Natural killer cell (primary cell): ENCODE results near the gene ACAN. TPM values are rescaled to one million over a fixed set of nuclear protein-coding genes. Genes with fewer than 3 reads are reported as not detected.

Experiments used
- ATAC-seq, 3 donors: fragments of 150-1000 bp in 2 of 3; fragments of 200-7000 bp in 1 of 3; cut with Tn5 transposase; 1 replicate in 1 of 3; 2 replicates in 2 of 3; pipeline ENCODE4 v1.10.0; 2021; ENCODE audit warnings: mild to moderate bottlenecking in 2 of 3, moderate library complexity in 2 of 3
- DNase-seq, 2 donors: peaks; one replicate each; pipeline versions ENCODE4 v3.0.0 to v3.0.0-alpha.2; 2013 to 2021; ENCODE audit warnings: mixed read lengths in 1 of 2
- H3K27ac ChIP-seq: one replicate; pipeline ENCODE4 v1.5.1; 2013; ENCODE audit warnings: mild to moderate bottlenecking, low read length
- H3K27me3 ChIP-seq: one replicate; pipeline ENCODE4 v1.6.1; 2013; ENCODE audit warnings: low read length; ENCODE audit not compliant: control insufficient read depth, insufficient read depth
- H3K36me3 ChIP-seq: one replicate; pipeline ENCODE4 v1.6.1; 2013; ENCODE audit warnings: low read length; ENCODE audit not compliant: control insufficient read depth, insufficient read depth
- H3K4me1 ChIP-seq: one replicate; pipeline ENCODE4 v1.6.1; 2013; ENCODE audit warnings: low read length; ENCODE audit not compliant: control insufficient read depth, insufficient read depth
- H3K4me3 ChIP-seq: one replicate; pipeline ENCODE4 v1.5.1; 2013; ENCODE audit warnings: low read length
- H3K9me3 ChIP-seq: one replicate; pipeline ENCODE4 v1.6.1; 2013; ENCODE audit warnings: low read length; ENCODE audit not compliant: control insufficient read depth, insufficient read depth
- H3K27ac Mint-ChIP-seq, 2 donors: one replicate each; pipeline ENCODE4 v1.8.0; 2022; ENCODE audit warnings: mild to moderate bottlenecking in 2 of 2, mixed read lengths in 2 of 2, moderate library complexity in 1 of 2
- H3K27me3 Mint-ChIP-seq, 2 donors: one replicate each; pipeline ENCODE4 v1.8.0; 2022; ENCODE audit warnings: low read depth in 2 of 2, mixed read lengths in 2 of 2
- H3K36me3 Mint-ChIP-seq: one replicate; pipeline ENCODE4 v1.8.0; 2022; ENCODE audit warnings: mixed read lengths
- H3K4me1 Mint-ChIP-seq, 2 donors: one replicate each; pipeline ENCODE4 v1.8.0; 2022; ENCODE audit warnings: mixed read lengths in 2 of 2
- H3K4me3 Mint-ChIP-seq: one replicate; pipeline ENCODE4 v1.8.0; 2022; ENCODE audit warnings: mild to moderate bottlenecking, moderate library complexity, mixed read lengths
- H3K9me3 Mint-ChIP-seq, 2 donors: one replicate each; pipeline ENCODE4 v1.8.0; 2022; ENCODE audit warnings: mixed read lengths in 2 of 2
- CTCF ChIP-seq: fragments of 200-600 bp; IDR thresholded peaks from one replicate; pipeline ENCODE4 v1.8.0; 2022; ENCODE audit warnings: antibody characterized with exemption
- WGBS: methylation state at CpG from one replicate; pipeline ENCODE4 v1.1.7; 2013; ENCODE audit warnings: missing lambda C conversion rate; ENCODE audit not compliant: insufficient coverage; 5-methylcytosine and 5-hydroxymethylcytosine counted together
- intact Hi-C: fragments of 100-400 bp; cut with micrococcal nuclease; formaldehyde crosslinking; loops from one replicate; pipeline ENCODE4 v1.14.2; 2022
- total RNA-seq, 4 donors: library from RNA; stranded (reverse); fragments of 120-200 nt in 1 of 4; gene quantifications; one replicate each; pipeline versions ENCODE4 v1.2.3 to v1.2.4, GENCODE V29; 2013 to 2022

Gene ACAN
- total RNA-seq, 3 donors from 2014 or later (not counting 1 experiment from before 2014, with no cell fraction given) = not detected

- no peak overlapping the region for H3K4me3 Mint-ChIP-seq
- no peaks in the 10 kb centered on the region for H3K9me3 Mint-ChIP-seq
- no peak overlapping the region for H3K27ac ChIP-seq
- no peak overlapping the region for H3K4me3 ChIP-seq
- H3K9me3 ChIP-seq = no peaks in the 10 kb centered on the region
- intact Hi-C loops = no loop called here
- ATAC-seq (no peak), DNase-seq (no peak)
- TF ChIP-seq CTCF = no peak
- H3K36me3 ChIP-seq = no peaks in the 10 kb centered on the region
- 93% methylated on average over 2 of the region's 3 CpGs for WGBS
- H3K27me3 ChIP-seq = no peaks in the 10 kb centered on the region
- no peaks in the 10 kb centered on the region for H3K36me3 Mint-ChIP-seq
- H3K27ac Mint-ChIP-seq = no peak overlapping the region
- peaks cover 0 to 9% of the 10 kb centered on the region in 2 donors for H3K27me3 Mint-ChIP-seq
- H3K4me1 ChIP-seq = no peaks in the 10 kb centered on the region
- no peaks in the 10 kb centered on the region for H3K4me1 Mint-ChIP-seq
These were observed 45.0 kb downstream of the ACAN start for GRCh38 chr15:88848203-88848602.

- Histone ChIP-seq H3K27ac (no peak overlapping the region), H3K9me3 (peaks cover 9% of the 10 kb centered on the region), H3K27me3 (no peaks in the 10 kb centered on the region), H3K36me3 (no peaks in the 10 kb centered on the region), H3K4me1 (no peaks in the 10 kb centered on the region), H3K4me3 (no peak overlapping the region)
- no peak for TF ChIP-seq CTCF
- 92% methylated on average over 22 of the region's 22 CpGs for WGBS
- intact Hi-C loops = no loop called here
- ATAC-seq (no peak), DNase-seq (no peak)
- no peak overlapping the region for H3K4me3 Mint-ChIP-seq
- H3K4me1 Mint-ChIP-seq = no peaks in the 10 kb centered on the region
- H3K9me3 Mint-ChIP-seq = peaks cover 0 to 2% of the 10 kb centered on the region in 2 donors
- no peak overlapping the region for H3K27ac Mint-ChIP-seq
- H3K27me3 Mint-ChIP-seq = peaks cover 2 to 9% of the 10 kb centered on the region in 2 donors
- no peaks in the 10 kb centered on the region for H3K36me3 Mint-ChIP-seq
These were observed 46.3 kb downstream of the ACAN start for GRCh38 chr15:88849376-88850072.

- DNase-seq = no peak
- peaks cover 3 to 9% of the 10 kb centered on the region in 2 donors for H3K27me3 Mint-ChIP-seq
- Histone ChIP-seq H3K36me3 (no peaks in the 10 kb centered on the region), H3K27me3 (no peaks in the 10 kb centered on the region), H3K9me3 (peaks cover 18% of the 10 kb centered on the region), H3K4me3 (no peak overlapping the region), H3K4me1 (no peaks in the 10 kb centered on the region), H3K27ac (no peak overlapping the region)
- no peak overlapping the region for H3K4me3 Mint-ChIP-seq
- H3K9me3 Mint-ChIP-seq = peaks cover 0 to 3% of the 10 kb centered on the region in 2 donors
- TF ChIP-seq CTCF = no peak
- H3K4me1 Mint-ChIP-seq = no peaks in the 10 kb centered on the region
- intact Hi-C loops = no loop called here
- ATAC-seq = no peak
- no peaks in the 10 kb centered on the region for H3K36me3 Mint-ChIP-seq
- no peak overlapping the region for H3K27ac Mint-ChIP-seq
These were observed 49.2 kb downstream of the ACAN start for GRCh38 chr15:88852476-88852875.

GRCh38 chr15:88858934-88859333 is 55.7 kb downstream of the ACAN start:
- ATAC-seq (no peak), DNase-seq (no peak)
- Histone ChIP-seq H3K4me3 (no peak overlapping the region), H3K4me1 (no peaks in the 10 kb centered on the region), H3K27ac (no peak overlapping the region), H3K9me3 (peaks cover 15% of the 10 kb centered on the region), H3K36me3 (no peaks in the 10 kb centered on the region), H3K27me3 (no peaks in the 10 kb centered on the region)
- Mint-ChIP-seq H3K4me3 (no peak overlapping the region), H3K4me1 (no peaks in the 10 kb centered on the region), H3K27ac (no peak overlapping the region), H3K27me3 (peaks cover 0 to 3% of the 10 kb centered on the region in 2 donors), H3K9me3 (peaks cover 0 to 3% of the 10 kb centered on the region in 2 donors), H3K36me3 (no peaks in the 10 kb centered on the region)
- intact Hi-C loops = no loop called here
- TF ChIP-seq CTCF = no peak
- WGBS = 89% methylated on average over 11 of the region's 11 CpGs
